HUDEP-2 (cell line): ENCODE measurements around the gene SH3RF3.
"Not testable (repeated sequence)": the region's sequence is repeated elsewhere in the genome, so short reads cannot be mapped to it uniquely, and the experiment has no call there.

ENCODE experiments used
- DNase-seq, 76 experiments: peaks; one replicate each; lab custom pipeline; 2025; ENCODE audit not compliant: unreplicated experiment in 76 of 76; lab: John Stamatoyannopoulos, UW

The SH3RF3 gene

GRCh38 chr2:109213646-109214433 is 84.8 kb downstream of the SH3RF3 start:
- peak in 57 of 76 experiments; percentile 2 to 70 (median 26) for DNase-seq

- DNase-seq: no peak
These were observed 85.8 kb downstream of the SH3RF3 start for GRCh38 chr2:109214651-109215371.

- no peak for DNase-seq
These were observed 86.9 kb downstream of the SH3RF3 start for GRCh38 chr2:109215866-109216265.

DNA sequence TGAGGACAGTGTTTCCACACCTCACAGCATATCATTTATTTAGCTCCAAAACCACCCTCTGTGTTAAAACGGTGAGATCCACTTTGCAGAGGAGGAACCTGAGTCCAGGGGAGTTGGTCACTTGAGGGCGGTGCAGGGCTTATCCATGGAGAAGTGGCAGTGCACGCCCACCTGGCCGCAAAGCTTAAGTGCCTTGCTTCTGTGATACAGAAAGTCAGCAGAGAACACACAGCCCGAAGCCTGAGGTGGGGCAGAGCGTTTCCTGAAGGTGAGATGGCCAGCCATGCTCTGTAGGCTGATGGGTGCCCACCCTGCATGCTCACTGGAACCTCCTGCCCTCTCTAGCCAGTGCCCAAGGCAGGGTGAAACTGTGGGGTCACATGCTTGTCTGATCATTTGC is 87.3 kb downstream of the SH3RF3 start:
- peak in 1 of 76 experiments; percentile 11 for DNase-seq

DNA sequence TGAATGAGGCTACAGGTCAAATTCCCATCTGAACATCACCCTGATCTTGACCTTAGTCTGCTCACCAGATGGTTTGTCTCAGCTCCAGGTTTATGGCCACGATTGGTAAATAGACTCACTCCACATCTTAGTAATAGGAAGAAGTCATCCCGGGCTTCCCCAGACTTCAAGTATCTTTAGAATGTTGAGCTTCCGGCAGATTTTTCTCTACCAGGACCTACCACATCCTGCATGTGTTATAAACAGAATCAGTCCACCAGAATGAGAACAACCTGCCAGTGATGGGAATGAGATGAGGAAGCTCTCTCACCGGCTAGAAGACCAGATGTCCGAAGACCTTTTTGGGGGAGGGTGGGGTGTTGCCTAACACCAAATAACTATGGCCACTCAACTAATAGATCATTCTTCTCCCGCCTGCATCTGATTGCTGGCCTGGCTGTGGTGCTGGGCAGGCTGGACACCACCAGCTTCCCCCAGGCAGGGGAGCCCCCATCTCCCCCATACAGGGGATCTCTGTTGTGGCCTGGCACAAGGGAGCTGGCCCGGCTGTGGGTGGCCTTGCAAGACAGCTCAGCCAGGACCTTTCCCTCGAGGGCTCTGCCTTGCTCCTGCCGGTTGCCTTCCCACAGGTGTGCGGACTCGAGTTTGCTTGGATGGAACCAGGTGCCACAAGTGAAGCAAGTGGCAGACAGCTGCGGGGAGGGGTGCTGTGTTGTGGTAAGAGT is 88.5 kb downstream of the SH3RF3 start:
- DNase-seq: no peak

DNA sequence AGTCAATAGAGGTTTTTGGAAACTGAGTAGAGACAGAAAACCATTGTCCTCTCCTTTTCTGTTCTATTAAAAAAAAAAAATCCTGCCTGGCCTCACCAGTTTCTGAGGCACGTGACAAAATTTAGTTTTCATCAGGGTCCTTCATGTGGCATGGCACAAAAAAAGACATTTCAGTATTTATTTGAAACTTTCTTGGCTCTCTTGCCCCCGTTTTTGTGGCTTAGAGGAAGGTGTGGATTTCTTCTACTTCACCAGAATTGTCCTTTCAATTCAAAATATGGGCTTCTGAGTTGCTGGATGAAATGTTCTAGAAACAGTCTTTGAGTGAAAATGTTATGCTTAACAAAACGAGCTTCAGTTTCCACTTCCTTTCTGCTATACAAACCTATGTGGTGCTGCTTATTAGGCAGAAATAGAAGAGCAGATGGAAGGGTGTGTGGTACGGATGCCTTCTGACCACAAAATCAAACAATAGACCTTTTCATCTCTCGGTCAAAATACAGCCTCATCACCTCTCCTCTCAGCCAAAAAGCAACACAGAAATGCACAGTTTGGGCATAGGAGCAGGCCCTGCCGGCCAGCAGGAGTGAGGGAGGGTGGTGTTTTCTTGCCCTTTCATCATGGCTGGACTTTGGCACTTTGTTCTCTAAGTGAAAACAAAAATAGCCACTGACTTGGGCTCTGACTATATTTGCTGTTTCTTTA is 89.2 kb downstream of the SH3RF3 start:
- no peak for DNase-seq

- DNase-seq: no peak
These were observed 89.8 kb downstream of the SH3RF3 start for GRCh38 chr2:109218792-109219126.

DNA sequence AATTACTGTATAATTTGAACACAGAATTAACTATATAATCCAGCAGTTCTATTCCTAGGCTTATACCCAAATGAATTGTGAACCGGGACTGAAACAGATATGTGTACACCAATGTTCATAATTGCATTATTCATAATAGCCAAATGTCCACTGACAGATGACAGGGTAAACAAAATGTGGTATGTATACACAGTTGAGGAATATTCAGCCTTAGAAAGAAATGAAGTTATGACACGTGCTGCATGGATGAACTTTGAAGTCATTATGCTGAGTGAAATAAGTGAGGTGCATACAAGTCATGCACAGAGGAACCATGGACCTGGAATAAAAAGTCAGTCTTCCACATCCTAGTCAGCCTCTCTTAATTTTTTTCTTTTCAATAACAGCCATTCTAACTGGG is 91.9 kb downstream of the SH3RF3 start:
- no peak for DNase-seq

DNA sequence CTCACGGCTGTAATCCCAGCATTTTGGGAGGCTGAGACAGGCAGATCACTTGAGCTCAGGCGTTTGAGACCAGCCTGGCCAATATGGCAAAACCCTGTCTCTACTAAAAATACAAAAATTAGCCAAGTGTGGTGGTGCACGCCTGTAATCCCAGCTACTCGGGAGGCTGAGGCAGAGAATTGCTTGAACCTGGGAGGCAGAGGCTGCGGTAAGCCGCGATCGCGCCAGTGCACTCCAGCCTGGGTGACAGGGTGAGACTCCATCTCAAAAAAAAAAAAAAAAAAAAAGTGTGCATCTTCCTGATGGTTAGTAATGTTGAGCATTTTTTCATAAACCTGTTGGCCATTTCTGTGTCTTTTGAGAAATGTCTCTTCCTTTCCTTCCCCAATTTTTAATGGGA is 92.3 kb downstream of the SH3RF3 start:
- not testable (repeated sequence) for DNase-seq

DNA sequence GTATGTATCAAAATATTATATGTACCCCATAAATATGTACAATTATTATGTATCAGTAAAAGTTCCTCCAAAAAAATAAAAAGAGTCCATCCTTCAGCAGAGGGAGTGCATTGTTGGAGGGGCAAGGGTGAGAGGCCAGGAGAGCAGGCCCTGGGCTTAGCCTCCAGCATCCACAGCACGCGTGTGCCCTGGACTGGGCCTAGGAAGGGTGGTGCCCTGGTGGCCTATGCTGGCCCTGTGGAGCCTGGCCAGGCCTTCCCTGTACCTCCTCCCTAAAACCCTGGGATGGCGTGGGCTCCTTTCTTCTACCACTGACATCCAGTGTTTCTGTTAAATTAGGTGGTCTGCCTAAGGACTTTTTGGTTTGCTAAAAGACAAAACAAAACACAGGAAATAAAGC is 93.4 kb downstream of the SH3RF3 start:
- no peak for DNase-seq

- no peak for DNase-seq
These were observed 93.9 kb downstream of the SH3RF3 start for GRCh38 chr2:109222825-109223471.

GRCh38 chr2:109223490-109223889 is 94.5 kb downstream of the SH3RF3 start:
- no peak for DNase-seq

DNA sequence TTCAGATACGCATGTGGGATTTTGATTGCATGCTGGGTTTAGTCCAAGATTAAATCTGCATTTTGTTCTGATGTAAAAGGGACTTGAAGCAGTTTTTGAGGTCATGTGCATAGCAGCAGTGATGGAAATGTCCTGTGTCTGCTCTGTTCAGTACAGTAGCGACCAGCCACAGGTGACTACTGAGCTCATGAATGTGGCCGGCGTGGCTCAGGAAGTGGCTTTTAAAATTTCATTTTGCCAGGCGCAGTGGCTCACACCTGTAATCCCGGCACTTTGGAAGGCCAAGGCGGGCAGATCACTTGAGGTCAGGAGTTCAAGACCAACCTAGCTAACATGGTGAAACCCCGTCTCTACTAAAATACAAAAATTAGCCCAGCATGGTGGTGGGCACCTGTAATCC is 95.3 kb downstream of the SH3RF3 start:
- DNase-seq: not testable (repeated sequence)

DNA sequence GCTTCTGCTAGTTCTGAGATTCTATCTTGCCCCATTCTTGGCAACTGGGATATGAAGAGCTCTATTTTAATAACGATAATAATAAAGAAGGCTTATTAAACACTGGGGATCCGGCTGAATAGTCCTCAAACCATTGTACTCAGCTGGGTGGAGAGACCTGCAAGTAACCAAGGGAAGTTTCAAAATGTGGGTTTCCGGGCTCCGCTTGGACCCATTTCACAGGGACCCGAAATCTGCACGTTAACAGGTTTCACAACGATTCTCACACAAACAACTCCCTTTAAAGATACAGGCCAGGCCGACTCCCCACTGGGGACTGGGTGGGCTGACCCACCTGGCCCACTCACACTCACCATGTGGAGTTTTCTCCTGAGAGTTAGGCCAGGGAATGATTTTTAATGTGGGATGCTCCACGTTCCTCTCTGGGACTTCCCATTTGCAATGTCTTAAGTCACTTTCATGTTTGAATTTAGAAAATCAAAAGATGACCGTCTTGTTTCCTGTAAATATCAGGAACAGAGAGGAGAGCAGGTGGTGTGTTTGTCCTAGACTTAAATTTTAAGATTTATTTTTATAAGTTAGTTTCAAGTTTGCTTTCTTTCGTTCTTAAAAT is 96.3 kb downstream of the SH3RF3 start:
- DNase-seq: no peak

GRCh38 chr2:109226128-109226527 is 97.1 kb downstream of the SH3RF3 start:
- DNase-seq: no peak

DNA sequence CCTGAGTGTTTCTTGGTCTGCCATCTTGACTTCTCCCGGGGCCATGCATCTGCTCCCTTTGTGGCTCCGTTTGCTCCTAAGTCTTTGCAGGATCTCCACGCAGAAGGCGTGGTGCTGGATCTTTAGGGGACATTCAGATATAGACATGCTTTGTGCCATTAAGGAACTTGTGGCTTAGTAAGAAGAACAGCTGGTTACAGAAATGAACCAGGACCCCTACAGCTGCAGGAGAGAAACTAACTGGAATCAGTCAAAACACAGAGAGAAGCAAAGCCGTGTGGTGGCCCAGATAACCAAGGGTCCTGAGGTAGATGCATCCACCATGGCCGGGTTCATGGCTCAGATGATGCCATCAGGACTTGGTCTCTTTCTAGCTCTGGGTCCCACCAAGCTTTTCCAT is 97.6 kb downstream of the SH3RF3 start:
- DNase-seq: no peak

DNA sequence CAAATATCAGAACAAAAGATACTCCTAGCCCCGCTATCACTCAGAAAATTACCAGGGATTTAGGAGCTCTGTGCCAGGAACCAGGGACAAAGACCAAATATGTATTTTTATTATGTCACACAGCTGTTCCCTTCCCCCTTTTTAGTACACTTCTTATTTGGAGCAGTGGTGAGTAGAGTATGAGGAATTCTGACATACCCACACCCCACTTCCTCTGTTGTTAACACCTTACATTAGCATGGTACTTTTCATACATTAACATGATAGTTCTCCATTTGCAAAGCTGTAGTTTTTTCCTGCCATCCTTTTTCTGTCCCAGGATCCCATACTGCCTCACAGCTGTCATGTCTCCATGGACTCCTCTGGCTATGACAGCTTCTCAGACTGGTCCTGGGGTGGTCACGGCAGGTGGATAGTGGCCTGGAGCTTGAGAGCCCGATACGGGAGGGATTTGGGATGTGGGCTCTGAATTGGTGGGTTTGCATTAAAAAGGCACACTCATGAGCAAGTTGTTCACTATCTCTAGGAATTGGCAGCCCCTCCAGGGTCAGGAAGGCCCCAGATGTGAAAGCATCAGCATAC is 100.2 kb downstream of the SH3RF3 start:
- DNase-seq: no peak

DNA sequence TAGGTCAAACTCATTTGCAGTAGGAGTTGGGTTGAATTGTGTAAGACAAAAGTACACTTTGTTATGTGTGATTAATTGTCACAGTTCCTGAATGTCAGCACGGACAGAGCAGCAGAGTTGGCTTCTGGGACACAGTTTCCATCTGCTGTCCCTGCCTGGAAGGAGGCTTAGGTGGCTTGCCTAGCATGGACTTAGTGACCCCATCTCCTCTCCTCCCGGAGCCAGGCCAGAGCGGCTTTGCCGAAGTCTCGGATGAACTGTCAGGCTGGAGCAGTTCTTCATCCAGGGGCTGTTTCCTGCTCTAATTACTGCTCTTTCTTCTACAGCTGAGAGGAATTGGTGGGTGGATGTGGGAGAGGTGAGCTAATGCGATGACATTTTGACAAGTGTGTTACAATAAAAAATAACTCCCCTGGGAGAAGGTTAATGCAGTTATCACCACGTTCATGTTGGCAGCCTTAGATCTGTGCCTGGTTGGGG is 102.0 kb downstream of the SH3RF3 start:
- no peak for DNase-seq

DNA sequence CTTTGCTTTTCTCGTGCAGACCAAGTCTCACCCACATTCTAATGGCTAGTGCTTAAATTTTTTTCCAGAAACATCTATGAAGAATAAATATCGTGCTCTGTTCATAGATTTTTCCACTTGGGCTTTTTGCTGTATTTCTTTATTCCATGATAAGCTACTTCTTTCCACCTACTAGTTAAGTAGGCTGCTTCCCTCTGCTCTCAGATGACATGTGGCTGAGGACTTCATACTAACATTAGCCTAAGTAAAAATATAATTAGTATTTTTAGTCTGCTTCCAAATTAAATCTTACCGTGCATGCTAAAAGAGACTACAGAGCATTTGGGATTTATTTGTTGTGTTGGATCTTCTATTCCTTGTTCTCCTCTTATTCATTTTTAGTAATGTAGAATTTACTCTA is 102.4 kb downstream of the SH3RF3 start:
- no peak for DNase-seq
